ENCODE measurements around the gene IPO4.

The IPO4 gene

GRCh38 chr14:24182110-24182882 is 6.3 kb downstream of the IPO4 start:
- Histone ChIP-seq H3K9me3 (ENCODE audit: control insufficient read depth, insufficient read depth, low read depth, low read length) (no peaks in the 10 kb centered on the region), H3K27ac (ENCODE audit: extremely low read depth, low read depth, low read length) (no peak overlapping the region), H3K36me3 (ENCODE audit: control insufficient read depth in 2 of 2, insufficient read depth in 1 of 2, low read length in 2 of 2) (peaks cover 0 to 98% of the 10 kb centered on the region in 2 experiments; a peak in 2 of 3 replicates), H3K4me1 (ENCODE audit: control insufficient read depth, insufficient read depth, low read length) (no peaks in the 10 kb centered on the region), H3K4me3 (ENCODE audit: low read depth, low read length) (no peak overlapping the region)
- ChIA-PET CTCF (no interaction called here), POLR2A (no interaction called here)
- TF ChIP-seq ZNF354C (tag by site-specific recombination; IDR thresholded peaks at IDR 0.05; ENCODE audit: borderline replicate concordance, low read depth), result no peak
- TF ChIP-seq ZNF513 (tag by site-specific recombination; IDR thresholded peaks at IDR 0.05), result peak; percentile 62
- no peak for TF ChIP-seq ZBTB49 (tag by site-specific recombination; IDR thresholded peaks at IDR 0.05; ENCODE audit: low read depth)
- no peak for TF ChIP-seq ZNF175 (tag by site-specific recombination; IDR thresholded peaks at IDR 0.05)
- no peak for TF ChIP-seq ZBTB20 (tag by site-specific recombination; IDR thresholded peaks at IDR 0.05)
- no peak for TF ChIP-seq ZNF169 (tag by site-specific recombination; IDR thresholded peaks at IDR 0.05)

- Histone ChIP-seq H3K27ac (ENCODE audit: extremely low read depth, low read depth, low read length) (no peak overlapping the region), H3K9me3 (ENCODE audit: control insufficient read depth, insufficient read depth, low read depth, low read length) (no peaks in the 10 kb centered on the region), H3K4me1 (ENCODE audit: control insufficient read depth, insufficient read depth, low read length) (no peaks in the 10 kb centered on the region), H3K4me3 (ENCODE audit: low read depth, low read length) (no peak overlapping the region), H3K36me3 (ENCODE audit: control insufficient read depth in 2 of 2, insufficient read depth in 1 of 2, low read length in 2 of 2) (peaks cover 0 to 98% of the 10 kb centered on the region in 2 experiments; a peak in 2 of 3 replicates)
- ChIA-PET POLR2A (interaction anchor here (0.6 to 1.0 kb wide), 4 partner anchors 12 to 87 kb away, joined by 3 to 4 read pairs (median 3); partner anchors contain the start of genes EMC9, MDP1 and PCK2), CTCF (interaction anchor here (0.9 to 1.0 kb wide), 2 partner anchors 19 to 20 kb away, joined by 3 to 4 read pairs; partner anchors contain the start of gene IRF9)
- no peak for TF ChIP-seq ZSCAN30 (tag by site-specific recombination; IDR thresholded peaks at IDR 0.05)
- no peak for TF ChIP-seq ZNF785 (tag by site-specific recombination; IDR thresholded peaks at IDR 0.05)
- TF ChIP-seq, protein P1, sequence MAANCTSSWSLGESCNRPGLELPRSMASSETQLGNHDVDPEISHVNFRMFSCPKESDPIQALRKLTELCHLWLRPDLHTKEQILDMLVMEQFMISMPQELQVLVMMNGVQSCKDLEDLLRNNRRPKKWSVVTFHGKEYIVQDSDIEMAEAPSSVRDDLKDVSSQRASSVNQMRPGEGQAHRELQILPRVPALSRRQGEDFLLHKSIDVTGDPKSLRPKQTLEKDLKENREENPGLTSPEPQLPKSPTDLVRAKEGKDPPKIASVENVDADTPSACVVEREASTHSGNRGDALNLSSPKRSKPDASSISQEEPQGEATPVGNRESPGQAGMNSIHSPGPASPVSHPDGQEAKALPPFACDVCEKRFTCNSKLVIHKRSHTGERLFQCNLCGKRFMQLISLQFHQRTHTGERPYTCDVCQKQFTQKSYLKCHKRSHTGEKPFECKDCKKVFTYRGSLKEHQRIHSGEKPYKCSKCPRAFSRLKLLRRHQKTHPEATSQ (tag by site-specific recombination; IDR thresholded peaks at IDR 0.05), result no peak
- TF ChIP-seq ZNF155 (tag by site-specific recombination; IDR thresholded peaks at IDR 0.05), result no peak
- TF ChIP-seq EGR2 (tag by site-specific recombination; IDR thresholded peaks at IDR 0.05; ENCODE audit: low read depth), result no peak
- TF ChIP-seq IKZF3 (tag by site-specific recombination; IDR thresholded peaks at IDR 0.05), result no peak
- no peak for TF ChIP-seq BCL11A (tag by site-specific recombination; IDR thresholded peaks at IDR 0.05; ENCODE audit: low read depth)
- no peak for TF ChIP-seq ZNF510 (tag by site-specific recombination; IDR thresholded peaks at IDR 0.05; ENCODE audit: insufficient replicate concordance)
- TF ChIP-seq ZNF302 (tag by site-specific recombination; IDR thresholded peaks at IDR 0.05; ENCODE audit: low read depth), result no peak
- TF ChIP-seq ZBTB20 (tag by site-specific recombination; IDR thresholded peaks at IDR 0.05), result no peak
- no peak for TF ChIP-seq ZNF660 (tag by site-specific recombination; IDR thresholded peaks at IDR 0.05)
Measured at GRCh38 chr14:24181371-24182077, 7.1 kb downstream of the IPO4 start.
